Activated CD4-positive, CD25-positive, alpha-beta regulatory T cell treated with anti-CD3 and anti-CD28 coated beads, Interleukin-2, amount 50 U/mL, for 72 hours (primary cell): ENCODE data around the gene GRIP1.
A peak's percentile ranks its signal among the peaks of the same experiment; 100 is the strongest.

Experiments
- DNase-seq: peaks from one replicate; pipeline ENCODE4 v3.0.0; 2021

Gene GRIP1

DNA sequence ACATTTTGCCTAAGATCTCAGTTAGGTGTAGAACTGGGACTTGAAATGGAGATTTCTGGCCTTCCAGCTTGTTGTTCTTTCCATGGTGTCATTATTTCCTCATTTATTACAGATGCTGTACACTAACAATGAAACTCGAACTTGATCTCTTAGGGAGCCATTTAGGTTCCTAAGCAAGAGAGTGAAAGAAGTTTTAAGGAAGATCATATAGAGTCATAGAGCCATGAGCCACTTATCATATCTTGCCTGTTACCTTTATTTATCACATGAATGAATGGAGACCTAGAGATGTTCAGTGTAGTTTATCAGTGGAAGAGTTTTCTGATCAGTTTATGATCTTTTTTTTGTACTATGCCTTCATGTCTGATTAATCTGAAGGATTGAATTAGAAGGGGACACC lies 366.7 kb downstream of the GRIP1 start:
- DNase-seq = no peak

DNA sequence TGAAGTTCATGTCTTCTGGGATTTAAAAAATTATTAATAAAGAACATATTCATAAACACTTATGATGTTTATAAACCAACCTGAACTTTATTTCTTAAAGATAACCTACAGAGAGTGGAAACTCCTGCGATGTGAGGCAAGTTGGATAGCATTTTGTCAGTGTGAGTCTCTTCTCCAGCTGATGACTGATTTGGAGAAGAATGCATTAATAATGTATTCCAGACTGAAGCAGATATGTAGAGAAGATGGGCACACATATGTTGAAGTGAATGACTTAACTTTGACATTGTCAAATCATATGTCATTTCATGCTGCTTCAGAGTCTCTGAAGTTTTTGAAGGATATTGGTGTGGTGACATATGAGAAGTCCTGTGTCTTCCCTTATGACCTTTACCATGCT lies 369.3 kb downstream of the GRIP1 start:
- DNase-seq = no peak

GRCh38 chr12:66304296-66304900 lies 374.5 kb downstream of the GRIP1 start:
- DNase-seq = no peak

DNA sequence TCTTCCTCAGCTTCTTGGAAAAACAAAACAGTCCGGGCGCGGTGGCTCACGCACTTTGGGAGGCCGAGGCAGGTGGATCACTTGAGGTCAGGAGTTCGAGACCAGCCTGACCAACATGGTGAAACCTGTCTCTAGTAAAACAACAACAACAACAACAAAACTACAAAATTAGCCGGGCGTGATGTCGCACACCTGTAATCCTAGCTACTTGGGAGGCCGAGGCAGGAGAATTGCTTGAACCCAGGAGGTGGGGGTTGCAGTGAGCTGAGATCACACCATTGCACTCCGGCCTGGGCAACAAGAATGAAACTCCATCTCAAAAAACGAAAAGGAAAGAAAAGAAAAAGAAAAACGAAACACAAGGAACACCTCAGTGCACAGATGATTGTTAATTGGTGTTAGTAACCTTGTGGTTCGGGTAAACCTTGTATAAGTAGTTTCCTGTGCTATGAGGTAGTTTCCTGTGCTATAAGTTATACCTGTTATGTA lies 375.5 kb downstream of the GRIP1 start:
- peak; percentile 45 for DNase-seq

GRCh38 chr12:66302827-66303169 lies 376.1 kb downstream of the GRIP1 start:
- DNase-seq = no peak

DNA sequence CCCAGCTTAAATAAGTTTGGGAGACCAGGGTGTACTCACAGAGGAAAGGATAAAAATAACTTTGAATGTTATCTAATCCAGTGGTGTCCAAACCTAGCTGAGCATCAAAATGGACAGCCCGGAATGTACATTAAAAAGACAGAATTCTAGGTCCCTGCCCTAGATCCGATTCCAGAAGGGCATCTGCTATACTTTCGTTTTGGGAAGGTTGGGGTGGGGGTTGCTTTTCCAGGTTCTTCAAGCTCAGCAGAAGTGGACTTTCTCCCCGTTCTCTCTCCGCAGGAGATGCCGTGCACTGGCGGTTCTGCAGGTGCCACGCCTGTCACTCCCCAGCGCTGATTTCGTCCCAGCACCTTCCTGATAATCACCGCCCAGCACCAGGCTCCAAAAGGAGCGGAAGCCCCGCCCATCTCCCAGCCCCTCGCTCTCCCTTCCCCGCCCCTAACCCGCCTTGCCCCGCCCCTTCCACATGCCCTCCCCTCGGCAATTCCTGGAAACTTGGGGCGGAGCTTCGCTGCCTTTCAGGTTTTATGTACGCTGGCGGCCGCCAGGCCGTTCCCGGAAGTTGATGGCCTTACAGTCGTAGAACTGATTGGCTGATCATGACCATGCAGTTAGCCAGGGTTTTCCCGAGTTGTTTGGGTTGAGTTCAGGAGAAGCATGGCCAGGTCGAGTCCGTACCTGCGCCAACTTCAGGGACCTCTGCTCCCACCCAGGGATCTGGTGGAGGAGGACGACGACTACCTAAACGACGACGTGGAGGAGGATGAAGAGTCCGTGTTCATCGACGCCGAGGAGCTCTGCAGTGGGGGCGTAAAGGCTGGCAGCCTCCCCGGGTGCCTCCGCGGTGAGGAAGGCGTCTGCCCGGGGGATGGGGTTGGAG lies 376.7 kb downstream of the GRIP1 start, which contains the start of gene HELB:
TSS of gene HELB (plus strand) at position 550 of the 883 bp plus-strand sequence. CDS start at position 661, 111 bp downstream.
- DNase-seq = peak; percentile 93

GRCh38 chr12:66297923-66298322 lies 381.0 kb downstream of the GRIP1 start:
- no peak for DNase-seq
